Brain microvascular endothelial cell (primary cell): ENCODE data around the gene TMEM87B.
"Not testable (repeated sequence)": the region's sequence is repeated elsewhere in the genome, so short reads cannot be mapped to it uniquely, and the experiment has no call there.

Experiments used
- DNase-seq: peaks from one replicate; pipeline ENCODE4 v3.0.0-alpha.2; 2020
- H3K27ac ChIP-seq: fragments of 250-450 bp; sonication (Bioruptor Pico); 2 replicates; pipeline ENCODE4 v1.5.1; 2020; ENCODE audit warnings: mild to moderate bottlenecking, moderate library complexity
- H3K27me3 ChIP-seq: fragments of 250-450 bp; sonication (Bioruptor Pico); replicated peaks from 2 replicates; pipeline ENCODE4 v1.5.1; 2020; ENCODE audit warnings: mild to moderate bottlenecking
- H3K36me3 ChIP-seq: fragments of 250-450 bp; sonication (Bioruptor Pico); replicated peaks from 2 replicates; pipeline ENCODE4 v1.5.1; 2020; ENCODE audit warnings: mild to moderate bottlenecking
- H3K4me3 ChIP-seq: 2 replicates; pipeline ENCODE4 v1.5.1; 2011; ENCODE audit warnings: low read depth, mild to moderate bottlenecking, control low read depth, low read length, moderate library complexity
- in situ Hi-C: cut with HindIII; loops from 2 replicates; pipeline ENCODE4 v1.10.0; 2017; ENCODE audit warnings: low sequenced_read_pairs, low pct_ligation_motif_present
- TF ChIP-seq, protein P1 (sequence below): IDR thresholded peaks from 2 replicates; pipeline ENCODE4 v1.5.1; 2011; ENCODE audit warnings: low read depth, mild to moderate bottlenecking, moderate library complexity, low read length, control low read depth, inconsistent platforms; ENCODE audit errors: missing control alignments

TMEM87B gene

DNA sequence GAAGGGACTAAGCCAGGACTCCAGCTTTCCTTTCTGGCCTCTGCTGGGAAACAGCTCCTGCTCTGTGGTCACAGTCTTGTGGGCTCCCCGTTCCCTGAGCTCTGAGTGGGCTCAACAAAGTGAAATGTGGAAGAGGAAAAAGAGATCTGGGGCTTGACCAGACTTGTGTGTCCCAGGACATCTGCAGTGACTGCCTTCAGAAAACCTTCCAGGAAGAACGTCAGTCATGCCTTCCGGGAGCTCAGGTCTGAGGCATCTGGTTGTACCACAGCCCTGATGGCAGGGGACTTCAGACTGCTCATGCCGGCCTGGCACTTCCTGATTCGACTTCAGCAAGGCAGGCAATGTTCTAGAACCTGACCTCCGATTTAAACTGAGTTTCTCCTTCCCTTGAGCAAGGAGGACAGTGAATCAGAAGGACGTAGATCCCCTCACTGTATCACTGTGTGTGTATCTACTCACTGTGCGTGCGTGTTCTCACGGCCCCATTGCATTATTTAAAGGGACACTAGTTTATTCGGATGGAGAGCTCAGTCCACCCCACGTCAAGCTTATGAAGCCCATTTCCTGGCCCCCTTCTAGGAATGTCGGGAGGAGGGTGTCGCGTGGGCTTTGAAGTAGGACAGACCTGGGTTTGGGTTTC, 82.6 kb downstream of the TMEM87B start:
- H3K4me3 ChIP-seq: peak overlapping the region; percentile 53
- in situ Hi-C loops: no loop called here
- DNase-seq: no peak
- TF ChIP-seq, protein P1, sequence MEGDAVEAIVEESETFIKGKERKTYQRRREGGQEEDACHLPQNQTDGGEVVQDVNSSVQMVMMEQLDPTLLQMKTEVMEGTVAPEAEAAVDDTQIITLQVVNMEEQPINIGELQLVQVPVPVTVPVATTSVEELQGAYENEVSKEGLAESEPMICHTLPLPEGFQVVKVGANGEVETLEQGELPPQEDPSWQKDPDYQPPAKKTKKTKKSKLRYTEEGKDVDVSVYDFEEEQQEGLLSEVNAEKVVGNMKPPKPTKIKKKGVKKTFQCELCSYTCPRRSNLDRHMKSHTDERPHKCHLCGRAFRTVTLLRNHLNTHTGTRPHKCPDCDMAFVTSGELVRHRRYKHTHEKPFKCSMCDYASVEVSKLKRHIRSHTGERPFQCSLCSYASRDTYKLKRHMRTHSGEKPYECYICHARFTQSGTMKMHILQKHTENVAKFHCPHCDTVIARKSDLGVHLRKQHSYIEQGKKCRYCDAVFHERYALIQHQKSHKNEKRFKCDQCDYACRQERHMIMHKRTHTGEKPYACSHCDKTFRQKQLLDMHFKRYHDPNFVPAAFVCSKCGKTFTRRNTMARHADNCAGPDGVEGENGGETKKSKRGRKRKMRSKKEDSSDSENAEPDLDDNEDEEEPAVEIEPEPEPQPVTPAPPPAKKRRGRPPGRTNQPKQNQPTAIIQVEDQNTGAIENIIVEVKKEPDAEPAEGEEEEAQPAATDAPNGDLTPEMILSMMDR: no peak
- no peak overlapping the region for H3K27ac ChIP-seq
- peaks cover 1% of the 10 kb centered on the region for H3K27me3 ChIP-seq
- no peaks in the 10 kb centered on the region for H3K36me3 ChIP-seq

DNA sequence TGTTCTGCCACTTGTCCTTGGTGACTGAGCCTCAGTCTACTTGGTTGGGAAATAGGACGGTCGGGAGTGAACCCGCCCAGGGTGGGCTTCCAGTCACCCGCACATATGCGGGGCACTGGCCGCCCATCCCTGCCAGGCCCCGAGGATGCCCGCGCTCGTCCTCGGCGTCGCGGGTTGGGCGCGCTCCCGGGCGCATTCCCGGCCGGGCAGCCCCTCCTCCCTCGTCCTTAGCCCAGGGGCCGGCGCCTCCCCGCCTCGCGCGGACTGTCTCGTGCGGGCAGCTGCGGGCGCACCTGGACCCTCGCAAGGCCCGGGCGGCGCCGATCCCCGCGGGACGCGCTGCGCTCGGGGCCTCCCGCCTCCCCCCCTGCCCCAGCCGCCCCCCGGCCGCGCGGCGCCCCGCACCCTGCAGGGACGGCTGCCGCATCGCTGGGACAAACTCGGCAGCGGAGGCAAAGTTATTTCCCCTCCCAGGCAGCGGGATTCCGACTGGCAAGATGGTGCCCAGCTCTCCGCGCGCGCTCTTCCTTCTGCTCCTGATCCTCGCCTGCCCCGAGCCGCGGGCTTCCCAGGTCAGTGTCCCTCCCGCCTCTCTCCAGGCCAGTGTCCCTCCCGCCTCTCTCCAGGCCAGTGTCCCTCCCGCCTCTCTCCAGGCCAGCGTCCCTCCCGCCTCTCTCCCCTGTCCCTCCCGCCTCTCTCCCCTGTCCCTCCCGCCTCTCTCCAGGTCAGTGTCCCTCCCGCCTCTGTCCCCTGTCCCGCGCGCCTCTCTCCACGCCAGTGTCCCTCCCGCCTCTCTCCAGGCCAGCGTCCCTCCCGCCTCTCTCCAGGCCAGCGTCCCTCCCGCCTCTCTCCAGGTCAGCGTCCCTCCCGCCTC, 83.3 kb downstream of the TMEM87B start, which contains the start of gene FBLN7:
TSS of gene FBLN7 (plus strand) at position 227 of the 874 bp plus-strand sequence. CDS start at position 498, 271 bp downstream.
- Histone ChIP-seq H3K4me3 (peak within 1 kb of the TSS; percentile 53), H3K36me3 (no peaks in the 10 kb centered on the region), H3K27me3 (peaks cover 1% of the 10 kb centered on the region), H3K27ac (no peak within 1 kb of the TSS)
- TF ChIP-seq, protein P1: no peak
- in situ Hi-C loops: no loop called here
- no peak for DNase-seq

DNA sequence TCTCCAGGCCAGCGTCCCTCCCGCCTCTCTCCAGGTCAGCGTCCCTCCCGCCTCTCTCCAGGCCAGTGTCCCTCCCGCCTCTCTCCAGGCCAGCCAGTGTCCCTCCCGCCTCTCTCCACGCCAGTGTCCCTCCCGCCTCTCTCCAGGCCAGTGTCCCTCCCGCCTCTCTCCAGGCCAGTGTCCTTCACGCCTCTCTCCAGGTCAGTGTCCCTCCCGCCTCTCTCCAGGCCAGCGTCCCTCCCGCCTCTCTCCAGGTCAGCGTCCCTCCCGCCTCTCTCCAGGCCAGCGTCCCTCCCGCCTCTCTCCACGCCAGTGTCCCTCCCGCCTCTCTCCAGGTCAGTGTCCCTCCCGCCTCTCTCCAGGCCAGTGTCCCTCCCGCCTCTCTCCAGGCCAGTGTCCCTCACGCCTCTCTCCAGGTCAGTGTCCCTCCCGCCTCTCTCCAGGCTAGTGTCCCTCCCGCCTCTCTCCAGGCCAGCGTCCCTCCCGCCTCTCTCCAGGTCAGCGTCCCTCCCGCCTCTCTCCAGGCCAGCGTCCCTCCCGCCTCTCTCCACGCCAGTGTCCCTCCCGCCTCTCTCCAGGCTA, 84.1 kb downstream of the TMEM87B start:
- peak overlapping the region; percentile 20 for H3K4me3 ChIP-seq
- in situ Hi-C loops, H3K27ac ChIP-seq: not testable (repeated sequence)

DNA sequence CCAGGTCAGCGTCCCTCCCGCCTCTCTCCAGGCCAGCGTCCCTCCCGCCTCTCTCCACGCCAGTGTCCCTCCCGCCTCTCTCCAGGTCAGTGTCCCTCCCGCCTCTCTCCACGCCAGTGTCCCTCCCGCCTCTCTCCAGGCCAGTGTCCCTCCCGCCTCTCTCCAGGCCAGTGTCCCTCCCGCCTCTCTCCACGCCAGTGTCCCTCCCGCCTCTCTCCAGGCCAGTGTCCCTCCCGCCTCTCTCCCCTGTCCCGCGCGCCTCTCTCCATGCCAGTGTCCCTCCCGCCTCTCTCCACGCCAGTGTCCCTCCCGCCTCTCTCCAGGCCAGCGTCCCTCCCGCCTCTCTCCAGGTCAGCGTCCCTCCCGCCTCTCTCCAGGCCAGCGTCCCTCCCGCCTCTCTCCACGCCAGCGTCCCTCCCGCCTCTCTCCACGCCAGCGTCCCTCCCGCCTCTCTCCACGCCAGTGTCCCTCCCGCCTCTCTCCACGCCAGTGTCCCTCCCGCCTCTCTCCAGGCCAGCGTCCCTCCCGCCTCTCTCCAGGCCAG, 84.7 kb downstream of the TMEM87B start:
- peak overlapping the region; percentile 22 for H3K4me3 ChIP-seq
- H3K27ac ChIP-seq, DNase-seq, H3K36me3 ChIP-seq, H3K27me3 ChIP-seq, in situ Hi-C loops: not testable (repeated sequence)

More for the DNA sequence above, 84.1 kb downstream of the TMEM87B start:
- H3K36me3 ChIP-seq, H3K27me3 ChIP-seq, DNase-seq: not testable (repeated sequence)

DNA sequence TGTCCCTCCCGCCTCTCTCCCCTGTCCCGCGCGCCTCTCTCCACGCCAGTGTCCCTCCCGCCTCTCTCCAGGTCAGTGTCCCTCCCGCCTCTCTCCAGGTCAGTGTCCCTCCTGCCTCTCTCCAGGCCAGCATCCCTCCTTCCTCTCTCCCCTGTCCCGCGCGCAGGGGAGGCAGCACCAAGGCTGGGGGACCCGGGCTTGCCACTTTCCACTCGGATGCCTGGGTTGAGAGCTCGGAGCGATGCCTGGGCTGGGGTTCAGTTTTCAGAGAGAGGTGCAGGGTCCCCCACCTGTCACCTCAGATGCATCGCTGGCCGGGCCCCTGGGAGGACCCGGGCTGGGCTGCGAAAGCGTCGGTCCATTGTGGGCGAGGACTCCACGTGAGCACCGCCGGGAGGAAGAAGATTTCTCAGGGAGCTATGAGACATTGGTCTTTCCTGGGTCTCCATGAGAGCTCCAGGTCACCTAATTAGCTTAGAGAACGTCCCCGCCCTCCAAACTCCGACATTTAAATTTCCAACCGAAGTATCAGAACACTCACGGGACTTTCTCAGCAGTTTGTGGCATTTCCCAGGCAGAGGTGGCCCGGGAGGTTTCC, 85.2 kb downstream of the TMEM87B start:
- Histone ChIP-seq H3K27ac (no peak overlapping the region), H3K27me3 (peaks cover 1% of the 10 kb centered on the region), H3K4me3 (no peak overlapping the region), H3K36me3 (no peaks in the 10 kb centered on the region)
- TF ChIP-seq, protein P1: no peak
- DNase-seq: no peak
- in situ Hi-C loops: no loop called here

DNA sequence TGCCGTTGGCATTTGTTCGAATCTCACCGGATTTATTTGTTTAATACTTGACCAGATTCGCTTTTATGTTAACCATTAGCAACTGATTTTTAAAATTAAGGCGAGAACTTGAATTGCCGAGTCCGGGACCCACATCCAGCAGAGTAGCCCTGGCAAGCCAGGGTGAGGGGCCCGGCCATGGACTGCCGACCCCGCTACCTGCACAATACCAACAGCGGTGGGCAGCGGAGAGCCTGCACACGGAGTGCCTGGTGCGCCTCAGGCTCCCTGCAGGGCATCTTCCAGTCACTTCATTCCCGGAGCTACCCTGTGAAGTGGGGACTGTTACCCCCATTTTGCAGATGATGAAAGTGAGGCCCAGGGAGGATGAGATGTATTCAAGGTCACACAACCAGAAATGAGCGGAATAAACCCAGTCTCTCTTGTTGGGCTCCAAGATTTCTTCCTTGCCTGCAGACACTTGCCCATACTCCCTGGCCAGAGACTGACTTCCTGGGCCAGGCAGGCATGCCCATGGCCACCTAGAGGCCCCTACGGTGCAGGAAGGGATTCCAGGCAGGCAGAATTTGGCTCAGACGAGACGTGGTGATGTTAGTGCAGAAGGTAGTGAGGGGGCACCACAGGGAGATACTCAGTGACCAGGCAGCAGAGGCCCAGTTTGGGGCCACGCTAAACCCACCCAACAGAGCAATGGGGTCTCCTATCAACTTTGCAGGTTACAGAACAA, 86.0 kb downstream of the TMEM87B start:
- Histone ChIP-seq H3K36me3 (no peaks in the 10 kb centered on the region), H3K27me3 (peaks cover 1% of the 10 kb centered on the region), H3K4me3 (no peak overlapping the region), H3K27ac (no peak overlapping the region)
- DNase-seq: no peak
- TF ChIP-seq, protein P1: no peak
- in situ Hi-C loops: no loop called here
